Occipital lobe (tissue), 2 donors: Measurements from ENCODE around the gene RYR2. TPM values are rescaled to one million over a fixed set of nuclear protein-coding genes. Genes with fewer than 3 reads are reported as not detected.

Experiments
- DNase-seq: peaks from one replicate; lab custom pipeline; 2025; lab: John Stamatoyannopoulos, UW
- total RNA-seq: library from RNA; depleted of rRNA; stranded (reverse); fragments of >200 nt; gene quantifications from one replicate; pipeline ENCODE4 v1.2.3, GENCODE V29; 2014

RYR2 gene
- total RNA-seq, 1 donor from 2014 or later = 40.7 TPM

- DNase-seq = no peak
These were observed 608.8 kb downstream of the RYR2 start for GRCh38 chr1:237650809-237651208.

GRCh38 chr1:237655778-237656177, 613.8 kb downstream of the RYR2 start:
- DNase-seq = no peak

GRCh38 chr1:237664348-237664747, 622.4 kb downstream of the RYR2 start:
- no peak for DNase-seq

GRCh38 chr1:237670302-237670701, 628.3 kb downstream of the RYR2 start:
- DNase-seq = no peak

- no peak for DNase-seq
These were observed 629.3 kb downstream of the RYR2 start for GRCh38 chr1:237671262-237671661.

- DNase-seq = no peak
These were observed 630.0 kb downstream of the RYR2 start for GRCh38 chr1:237671935-237672334.

GRCh38 chr1:237672748-237673147, 630.8 kb downstream of the RYR2 start:
- no peak for DNase-seq

- no peak for DNase-seq
These were observed 631.6 kb downstream of the RYR2 start for GRCh38 chr1:237673631-237674030.

GRCh38 chr1:237677979-237678378, 636.0 kb downstream of the RYR2 start:
- no peak for DNase-seq

- no peak for DNase-seq
These were observed 637.7 kb downstream of the RYR2 start for GRCh38 chr1:237679687-237680086.

- no peak for DNase-seq
These were observed 639.2 kb downstream of the RYR2 start for GRCh38 chr1:237681210-237681609.

- DNase-seq = no peak
These were observed 642.3 kb downstream of the RYR2 start for GRCh38 chr1:237684236-237684635.

- no peak for DNase-seq
These were observed 643.6 kb downstream of the RYR2 start for GRCh38 chr1:237685551-237685950.

GRCh38 chr1:237687804-237688203, 645.8 kb downstream of the RYR2 start:
- no peak for DNase-seq

- no peak for DNase-seq
These were observed 648.7 kb downstream of the RYR2 start for GRCh38 chr1:237690656-237691055.

GRCh38 chr1:237692255-237692654, 650.3 kb downstream of the RYR2 start:
- no peak for DNase-seq

- DNase-seq = no peak
These were observed 653.9 kb downstream of the RYR2 start for GRCh38 chr1:237695878-237696277.

- no peak for DNase-seq
These were observed 658.2 kb downstream of the RYR2 start for GRCh38 chr1:237700181-237700580.

GRCh38 chr1:237701534-237701933, 659.5 kb downstream of the RYR2 start:
- DNase-seq = no peak

GRCh38 chr1:237702161-237702560, 660.2 kb downstream of the RYR2 start:
- DNase-seq = no peak

GRCh38 chr1:237705462-237705861, 663.5 kb downstream of the RYR2 start:
- DNase-seq = no peak

- DNase-seq = no peak
These were observed 667.4 kb downstream of the RYR2 start for GRCh38 chr1:237709355-237709754.

- DNase-seq = no peak
These were observed 669.3 kb downstream of the RYR2 start for GRCh38 chr1:237711281-237711680.

- DNase-seq = no peak
These were observed 670.1 kb downstream of the RYR2 start for GRCh38 chr1:237712082-237712481.
